OCI-LY1 (cell line): ENCODE results near the gene IRS2.

Source experiments
- EZH2 ChIP-seq: fragments of 200-600 bp; sonication (generic), shearing (Covaris generic); IDR thresholded peaks from 2 replicates; pipeline ENCODE4 v1.8.0; 2017; ENCODE audit warnings: borderline replicate concordance, mixed run types, mild to moderate bottlenecking, antibody characterized with exemption, low read length, moderate library complexity, mixed read lengths
- TF ChIP-seq, protein P1 (sequence below): fragments of 200-600 bp; sonication (generic), shearing (Covaris generic); IDR thresholded peaks from 2 replicates; pipeline ENCODE4 v1.5.1; 2017; ENCODE audit warnings: mild to moderate bottlenecking, antibody characterized with exemption, low read length, moderate library complexity, mixed read lengths

DNA sequence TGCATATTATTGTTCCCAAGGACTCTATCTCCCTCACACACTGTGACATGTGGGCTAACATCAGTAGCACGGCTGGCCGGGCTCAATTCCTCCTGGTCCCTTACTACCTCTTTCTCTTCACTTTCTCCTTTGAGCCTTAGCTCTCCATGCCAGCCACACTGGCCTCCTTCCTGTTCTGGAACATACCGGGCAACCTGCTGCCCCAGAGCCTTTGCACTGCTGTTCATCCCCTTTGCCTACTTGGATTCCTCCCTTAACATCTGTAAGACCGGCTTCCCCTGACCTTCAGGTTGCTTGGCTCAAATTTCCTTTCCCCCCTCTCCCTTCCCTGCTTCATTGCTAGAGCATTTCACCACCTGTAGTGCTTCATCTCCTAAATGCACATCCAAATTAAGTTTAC lies 17.1 kb downstream of the IRS2 start:
- TF ChIP-seq, protein P1, sequence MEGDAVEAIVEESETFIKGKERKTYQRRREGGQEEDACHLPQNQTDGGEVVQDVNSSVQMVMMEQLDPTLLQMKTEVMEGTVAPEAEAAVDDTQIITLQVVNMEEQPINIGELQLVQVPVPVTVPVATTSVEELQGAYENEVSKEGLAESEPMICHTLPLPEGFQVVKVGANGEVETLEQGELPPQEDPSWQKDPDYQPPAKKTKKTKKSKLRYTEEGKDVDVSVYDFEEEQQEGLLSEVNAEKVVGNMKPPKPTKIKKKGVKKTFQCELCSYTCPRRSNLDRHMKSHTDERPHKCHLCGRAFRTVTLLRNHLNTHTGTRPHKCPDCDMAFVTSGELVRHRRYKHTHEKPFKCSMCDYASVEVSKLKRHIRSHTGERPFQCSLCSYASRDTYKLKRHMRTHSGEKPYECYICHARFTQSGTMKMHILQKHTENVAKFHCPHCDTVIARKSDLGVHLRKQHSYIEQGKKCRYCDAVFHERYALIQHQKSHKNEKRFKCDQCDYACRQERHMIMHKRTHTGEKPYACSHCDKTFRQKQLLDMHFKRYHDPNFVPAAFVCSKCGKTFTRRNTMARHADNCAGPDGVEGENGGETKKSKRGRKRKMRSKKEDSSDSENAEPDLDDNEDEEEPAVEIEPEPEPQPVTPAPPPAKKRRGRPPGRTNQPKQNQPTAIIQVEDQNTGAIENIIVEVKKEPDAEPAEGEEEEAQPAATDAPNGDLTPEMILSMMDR, result no peak
- no peak for TF ChIP-seq EZH2
